Nephron (organoid): ENCODE measurements around the gene TGFBR3L.
A peak's percentile ranks its signal among the peaks of the same experiment; 100 is the strongest.

ENCODE experiments used
- H3K27ac Mint-ChIP-seq, 3 experiments: 2 replicates each; pipeline ENCODE4 v1.8.0; 2020; ENCODE audit warnings: mixed read lengths in 3 of 3, mild to moderate bottlenecking in 2 of 3, moderate library complexity in 1 of 3
- H3K27me3 Mint-ChIP-seq: 2 replicates; pipeline ENCODE4 v1.8.0; 2021; ENCODE audit warnings: low read depth, mild to moderate bottlenecking, moderate library complexity, mixed read lengths
- H3K36me3 Mint-ChIP-seq: 2 replicates; pipeline ENCODE4 v1.8.0; 2020; ENCODE audit warnings: low read depth, mixed read lengths
- H3K4me1 Mint-ChIP-seq: 2 replicates; pipeline ENCODE4 v1.8.0; 2020; ENCODE audit warnings: mixed read lengths
- H3K4me3 Mint-ChIP-seq, 3 experiments: 2 replicates each; pipeline ENCODE4 v1.8.0; 2020; ENCODE audit warnings: mild to moderate bottlenecking in 3 of 3, mixed read lengths in 3 of 3, moderate library complexity in 2 of 3
- H3K9me3 Mint-ChIP-seq: 2 replicates; pipeline ENCODE4 v1.8.0; 2020; ENCODE audit warnings: mixed read lengths
- TF ChIP-seq, protein P1 (sequence below), 3 experiments: fragments of 200-600 bp; sonication (generic); IDR thresholded peaks; one replicate each; pipeline ENCODE4 v1.5.0; 2021; ENCODE audit warnings: antibody characterized with exemption in 3 of 3; ENCODE audit not compliant: unreplicated experiment in 3 of 3

TGFBR3L gene

DNA sequence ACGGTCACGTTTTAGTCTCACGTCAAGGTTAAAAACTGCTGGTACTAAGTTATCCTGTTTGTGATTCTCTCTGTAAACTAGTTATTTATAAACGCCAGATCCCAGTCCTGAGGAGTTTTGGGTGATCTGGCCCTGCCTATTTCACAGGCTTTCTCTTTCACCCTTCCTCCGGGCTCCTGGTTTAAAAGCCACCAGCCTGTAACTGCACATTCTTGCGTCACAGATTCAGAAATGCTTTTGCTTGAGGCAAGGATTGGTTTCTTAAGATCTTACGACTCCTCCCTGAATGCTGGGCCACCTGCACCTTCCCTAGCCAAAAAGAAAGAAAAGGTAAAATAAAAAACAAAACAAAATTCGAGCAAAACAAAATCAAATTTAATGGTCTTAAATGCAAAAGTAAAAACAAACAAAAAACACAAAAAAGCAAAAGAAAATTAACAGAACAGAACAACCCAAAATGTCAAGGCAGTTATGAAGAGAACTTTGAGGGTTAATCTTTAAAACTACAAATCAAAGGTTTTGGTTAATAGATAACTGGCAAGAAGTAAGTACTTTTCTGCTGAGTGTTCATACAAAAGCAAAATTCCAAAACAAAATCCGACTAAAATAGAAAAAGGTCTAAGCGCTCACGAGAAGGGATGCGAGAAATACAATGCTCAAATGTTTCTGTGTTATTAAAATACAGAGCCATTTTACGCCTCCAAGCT lies 47.4 kb downstream of the TGFBR3L start:
- TF ChIP-seq, protein P1, sequence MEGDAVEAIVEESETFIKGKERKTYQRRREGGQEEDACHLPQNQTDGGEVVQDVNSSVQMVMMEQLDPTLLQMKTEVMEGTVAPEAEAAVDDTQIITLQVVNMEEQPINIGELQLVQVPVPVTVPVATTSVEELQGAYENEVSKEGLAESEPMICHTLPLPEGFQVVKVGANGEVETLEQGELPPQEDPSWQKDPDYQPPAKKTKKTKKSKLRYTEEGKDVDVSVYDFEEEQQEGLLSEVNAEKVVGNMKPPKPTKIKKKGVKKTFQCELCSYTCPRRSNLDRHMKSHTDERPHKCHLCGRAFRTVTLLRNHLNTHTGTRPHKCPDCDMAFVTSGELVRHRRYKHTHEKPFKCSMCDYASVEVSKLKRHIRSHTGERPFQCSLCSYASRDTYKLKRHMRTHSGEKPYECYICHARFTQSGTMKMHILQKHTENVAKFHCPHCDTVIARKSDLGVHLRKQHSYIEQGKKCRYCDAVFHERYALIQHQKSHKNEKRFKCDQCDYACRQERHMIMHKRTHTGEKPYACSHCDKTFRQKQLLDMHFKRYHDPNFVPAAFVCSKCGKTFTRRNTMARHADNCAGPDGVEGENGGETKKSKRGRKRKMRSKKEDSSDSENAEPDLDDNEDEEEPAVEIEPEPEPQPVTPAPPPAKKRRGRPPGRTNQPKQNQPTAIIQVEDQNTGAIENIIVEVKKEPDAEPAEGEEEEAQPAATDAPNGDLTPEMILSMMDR (IDR thresholded peaks at IDR 0.05; ENCODE audit: unreplicated experiment in 3 of 3): no peak
- Mint-ChIP-seq H3K27me3 (no peaks in the 10 kb centered on the region), H3K4me3 (peak overlapping the region in 1 of 3 experiments; percentile 44), H3K27ac (peak overlapping the region; percentile 79 to 95 (median 83)), H3K36me3 (peaks cover 44% of the 10 kb centered on the region), H3K9me3 (no peaks in the 10 kb centered on the region), H3K4me1 (no peaks in the 10 kb centered on the region)

DNA sequence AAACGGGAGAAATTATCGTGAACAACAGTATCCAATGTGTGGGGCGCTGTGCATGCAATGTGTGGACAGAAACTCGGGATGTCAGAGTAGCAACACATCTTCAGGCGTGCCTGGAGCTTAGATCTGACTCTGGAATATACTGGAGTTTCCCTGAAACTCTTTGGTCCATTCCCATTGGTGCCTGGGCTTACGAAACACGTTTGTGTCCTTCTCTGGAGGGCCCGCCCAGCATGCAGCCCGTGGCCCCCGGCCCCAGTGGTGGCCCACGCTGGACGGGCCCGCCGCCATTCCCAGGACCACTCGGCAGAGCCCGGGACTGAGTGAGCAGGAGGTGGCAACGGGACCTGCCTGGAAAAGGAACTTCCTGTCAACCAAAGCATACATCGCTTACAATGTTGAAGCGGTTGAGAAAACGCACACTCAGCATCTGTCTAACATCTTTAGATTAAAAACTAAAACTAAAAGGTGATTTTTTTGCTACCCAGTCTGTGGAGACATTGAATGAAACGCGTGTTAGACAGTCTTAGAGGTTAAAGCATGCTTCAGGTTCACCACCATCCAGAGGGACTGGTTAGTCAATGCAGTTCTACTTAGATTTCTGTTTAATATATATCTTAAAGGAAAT lies 48.1 kb downstream of the TGFBR3L start:
- Mint-ChIP-seq H3K27ac (peak overlapping the region; percentile 79 to 95 (median 83)), H3K9me3 (no peaks in the 10 kb centered on the region), H3K4me1 (no peaks in the 10 kb centered on the region), H3K36me3 (peaks cover 49% of the 10 kb centered on the region), H3K27me3 (no peaks in the 10 kb centered on the region), H3K4me3 (peak overlapping the region in 1 of 3 experiments; percentile 44)
- TF ChIP-seq, protein P1 (IDR thresholded peaks at IDR 0.05; ENCODE audit: unreplicated experiment in 3 of 3): no peak

DNA sequence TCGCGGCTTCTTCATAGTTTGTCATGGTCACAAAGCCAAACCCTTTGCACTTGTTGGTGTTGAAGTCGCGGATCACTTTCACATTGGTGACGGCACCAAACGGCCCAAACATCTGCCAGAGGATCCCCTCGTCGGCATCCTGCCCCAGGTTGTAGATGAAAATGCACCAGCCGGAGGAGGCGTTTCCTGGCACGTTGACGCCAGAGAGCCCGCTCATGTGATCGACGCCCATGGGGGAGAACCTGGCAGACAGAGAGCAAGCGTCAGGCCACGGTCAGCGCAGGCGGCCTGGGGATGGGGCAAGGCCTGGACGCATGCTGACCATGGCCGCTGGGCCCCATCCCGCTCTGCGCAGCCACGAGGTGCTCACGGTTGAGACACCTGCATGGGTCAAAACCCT lies 48.9 kb downstream of the TGFBR3L start:
- Mint-ChIP-seq H3K36me3 (peaks cover 47% of the 10 kb centered on the region), H3K9me3 (no peaks in the 10 kb centered on the region), H3K4me1 (no peaks in the 10 kb centered on the region), H3K4me3 (no peak overlapping the region), H3K27me3 (no peaks in the 10 kb centered on the region), H3K27ac (peak overlapping the region in 1 of 3 experiments; percentile 95)
- TF ChIP-seq, protein P1 (IDR thresholded peaks at IDR 0.05; ENCODE audit: unreplicated experiment in 3 of 3): no peak

DNA sequence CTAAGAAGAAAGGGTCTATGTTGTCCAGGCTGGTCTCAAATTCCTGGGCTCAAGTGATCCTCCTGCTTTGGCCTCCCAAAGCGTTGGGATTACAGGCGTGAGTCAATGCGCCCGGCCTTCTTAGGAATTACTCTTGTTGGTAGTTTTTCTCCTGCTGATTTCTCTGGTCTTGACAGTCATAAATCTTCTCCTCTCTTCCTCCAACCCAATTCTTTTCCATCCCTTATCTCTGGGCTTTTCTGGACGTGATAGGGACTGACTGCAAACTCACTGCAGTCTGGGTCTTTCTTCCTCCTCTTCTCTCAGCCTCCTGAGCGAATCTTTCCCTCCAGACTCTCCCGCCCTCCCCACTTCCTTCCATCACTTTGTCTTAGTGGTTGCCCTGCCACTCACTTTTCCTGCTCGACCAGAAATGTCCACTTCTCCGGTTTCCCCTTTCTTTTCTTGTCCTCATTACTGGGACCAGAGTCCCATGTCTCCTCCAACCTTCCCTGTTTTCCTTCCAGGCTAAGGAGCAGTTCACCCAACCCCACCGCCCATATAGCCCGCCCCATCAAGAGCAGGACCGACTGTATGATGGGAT lies 50.7 kb downstream of the TGFBR3L start:
- Mint-ChIP-seq H3K4me1 (no peaks in the 10 kb centered on the region), H3K9me3 (no peaks in the 10 kb centered on the region), H3K4me3 (no peak overlapping the region), H3K27me3 (no peaks in the 10 kb centered on the region), H3K36me3 (peaks cover 46% of the 10 kb centered on the region), H3K27ac (peak overlapping the region in 2 of 3 experiments; percentile 8 to 57)
- TF ChIP-seq, protein P1 (IDR thresholded peaks at IDR 0.05; ENCODE audit: unreplicated experiment in 3 of 3): no peak

DNA sequence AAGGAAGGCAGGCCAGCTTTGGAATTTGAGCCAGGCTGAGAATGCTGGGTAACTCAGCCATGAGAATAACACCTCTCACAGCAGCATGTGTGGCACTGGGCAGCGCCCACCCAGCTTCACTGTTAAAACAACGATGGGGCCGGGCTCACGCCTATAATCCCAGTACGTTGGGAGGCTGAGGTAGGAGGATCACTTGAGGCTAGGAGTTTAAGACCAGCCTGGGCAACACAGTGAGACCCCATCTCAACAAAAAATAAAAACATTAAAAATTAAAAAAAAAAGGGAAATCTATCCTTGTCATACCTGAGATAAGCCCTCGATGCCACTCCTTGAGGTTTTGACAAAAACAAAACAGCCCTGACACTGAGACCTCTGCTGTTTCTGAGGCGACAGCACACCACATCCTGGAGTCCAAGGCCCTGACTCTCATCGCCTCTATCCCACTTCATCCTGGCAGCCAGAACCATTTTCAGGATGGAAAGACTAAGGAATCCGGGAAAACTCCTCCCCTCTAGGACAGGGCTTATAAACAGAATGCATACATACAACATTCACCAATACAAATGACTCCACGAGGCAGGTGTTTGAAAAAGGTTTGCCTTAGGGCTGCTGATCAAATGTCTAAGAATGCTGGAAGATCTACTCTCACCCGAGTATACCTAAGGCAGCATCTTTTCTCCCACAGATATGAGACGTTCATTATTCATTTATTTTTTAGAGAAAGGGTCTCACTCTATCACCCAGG lies 51.5 kb downstream of the TGFBR3L start:
- Mint-ChIP-seq H3K27ac (peak overlapping the region in 1 of 3 experiments; percentile 10), H3K36me3 (peaks cover 51% of the 10 kb centered on the region), H3K4me3 (no peak overlapping the region), H3K27me3 (no peaks in the 10 kb centered on the region), H3K9me3 (no peaks in the 10 kb centered on the region), H3K4me1 (no peaks in the 10 kb centered on the region)
- TF ChIP-seq, protein P1 (IDR thresholded peaks at IDR 0.05; ENCODE audit: unreplicated experiment in 3 of 3): no peak
